Measurements from ENCODE around the gene EIF4A3. TPM values are rescaled to one million over a fixed set of nuclear protein-coding genes. Genes with fewer than 3 reads are reported as not detected.
A peak's percentile ranks its signal among the peaks of the same experiment; 100 is the strongest.

The EIF4A3 gene
- total and polyA plus RNA-seq, 9 of the 15 experiments (the other 6 are each of a cell fraction or from before 2014, with no cell fraction given) = 62.7 to 171 (median 127) TPM

DNA sequence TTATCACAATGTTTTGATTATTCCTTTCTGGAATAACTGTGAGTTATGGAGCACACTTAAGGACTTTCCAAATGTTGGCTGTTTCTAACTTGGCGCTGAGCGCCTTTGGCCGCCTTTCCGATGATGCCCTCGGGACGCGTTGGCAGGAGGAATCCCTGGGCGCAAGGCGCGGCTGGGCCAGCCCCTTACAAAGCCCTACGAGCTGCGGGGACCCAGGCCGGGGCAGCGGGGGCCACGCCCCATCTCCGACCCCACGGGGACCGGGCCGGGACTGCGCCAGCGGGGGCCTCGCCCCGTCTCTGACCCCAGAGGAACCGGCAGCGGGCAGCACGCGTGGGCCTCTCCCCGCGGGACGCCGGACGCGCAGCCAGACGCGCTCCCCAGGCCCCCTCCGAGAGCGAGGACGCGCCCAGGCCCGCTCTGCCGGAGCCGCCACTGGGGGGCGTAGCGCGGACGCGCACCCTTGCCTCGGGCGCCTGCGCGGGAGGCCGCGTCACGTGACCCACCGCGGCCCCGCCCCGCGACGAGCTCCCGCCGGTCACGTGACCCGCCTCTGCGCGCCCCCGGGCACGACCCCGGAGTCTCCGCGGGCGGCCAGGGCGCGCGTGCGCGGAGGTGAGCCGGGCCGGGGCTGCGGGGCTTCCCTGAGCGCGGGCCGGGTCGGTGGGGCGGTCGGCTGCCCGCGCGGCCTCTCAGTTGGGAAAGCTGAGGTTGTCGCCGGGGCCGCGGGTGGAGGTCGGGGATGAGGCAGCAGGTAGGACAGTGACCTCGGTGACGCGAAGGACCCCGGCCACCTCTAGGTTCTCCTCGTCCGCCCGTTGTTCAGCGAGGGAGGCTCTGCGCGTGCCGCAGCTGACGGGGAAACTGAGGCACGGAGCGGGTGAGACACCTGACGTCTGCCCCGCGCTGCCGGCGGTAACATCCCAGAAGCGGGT is 45.6 kb downstream of the EIF4A3 start, which contains the start of gene GAA (continued):
- TF ChIP-seq, protein P1, sequence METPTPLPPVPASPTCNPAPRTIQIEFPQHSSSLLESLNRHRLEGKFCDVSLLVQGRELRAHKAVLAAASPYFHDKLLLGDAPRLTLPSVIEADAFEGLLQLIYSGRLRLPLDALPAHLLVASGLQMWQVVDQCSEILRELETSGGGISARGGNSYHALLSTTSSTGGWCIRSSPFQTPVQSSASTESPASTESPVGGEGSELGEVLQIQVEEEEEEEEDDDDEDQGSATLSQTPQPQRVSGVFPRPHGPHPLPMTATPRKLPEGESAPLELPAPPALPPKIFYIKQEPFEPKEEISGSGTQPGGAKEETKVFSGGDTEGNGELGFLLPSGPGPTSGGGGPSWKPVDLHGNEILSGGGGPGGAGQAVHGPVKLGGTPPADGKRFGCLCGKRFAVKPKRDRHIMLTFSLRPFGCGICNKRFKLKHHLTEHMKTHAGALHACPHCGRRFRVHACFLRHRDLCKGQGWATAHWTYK (CRISPR knock-in tag; IDR thresholded peaks at IDR 0.05) = peak; percentile 82; the same call in 1 of the 2 replicates
- TF ChIP-seq, protein P2, sequence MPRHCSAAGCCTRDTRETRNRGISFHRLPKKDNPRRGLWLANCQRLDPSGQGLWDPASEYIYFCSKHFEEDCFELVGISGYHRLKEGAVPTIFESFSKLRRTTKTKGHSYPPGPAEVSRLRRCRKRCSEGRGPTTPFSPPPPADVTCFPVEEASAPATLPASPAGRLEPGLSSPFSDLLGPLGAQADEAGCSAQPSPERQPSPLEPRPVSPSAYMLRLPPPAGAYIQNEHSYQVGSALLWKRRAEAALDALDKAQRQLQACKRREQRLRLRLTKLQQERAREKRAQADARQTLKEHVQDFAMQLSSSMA (CRISPR knock-in tag; IDR thresholded peaks at IDR 0.05) = no peak
- TF ChIP-seq SAFB2 (IDR thresholded peaks at IDR 0.05; ENCODE audit: borderline replicate concordance, low read depth, low read length, severe bottlenecking) (no peak), POLR2G (IDR thresholded peaks at IDR 0.05; ENCODE audit: low read depth, low read length) (peak; percentile 88), FOXK1 (CRISPR knock-in tag; IDR thresholded peaks at IDR 0.05; ENCODE audit: borderline replicate concordance) (no peak), ZNF311 (CRISPR knock-in tag; IDR thresholded peaks at IDR 0.05) (no peak), LARP7 (IDR thresholded peaks at IDR 0.05) (no peak), HNRNPH1 (optimal IDR thresholded peaks at IDR 0.05; ENCODE audit: low read depth, low read length) (no peak), HCFC1 (IDR thresholded peaks at IDR 0.05; ENCODE audit: low read depth, low read length) (peak; percentile 43; the same call in 1 of the 2 replicates), ZKSCAN1 (IDR thresholded peaks at IDR 0.05; ENCODE audit: low read depth, low read length) (no peak), HDAC2 (IDR thresholded peaks at IDR 0.05) (no peak), CHD2 (IDR thresholded peaks at IDR 0.05; ENCODE audit: low read depth, low read length) (no peak), NCOA4 (IDR thresholded peaks at IDR 0.05; ENCODE audit: partially characterized antibody) (no peak), CSDE1 (IDR thresholded peaks at IDR 0.05) (no peak), NCOA1 (IDR thresholded peaks at IDR 0.05; ENCODE audit: low read depth) (no peak)
- TF ChIP-seq, protein P3, sequence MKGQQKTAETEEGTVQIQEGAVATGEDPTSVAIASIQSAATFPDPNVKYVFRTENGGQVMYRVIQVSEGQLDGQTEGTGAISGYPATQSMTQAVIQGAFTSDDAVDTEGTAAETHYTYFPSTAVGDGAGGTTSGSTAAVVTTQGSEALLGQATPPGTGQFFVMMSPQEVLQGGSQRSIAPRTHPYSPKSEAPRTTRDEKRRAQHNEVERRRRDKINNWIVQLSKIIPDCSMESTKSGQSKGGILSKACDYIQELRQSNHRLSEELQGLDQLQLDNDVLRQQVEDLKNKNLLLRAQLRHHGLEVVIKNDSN (CRISPR knock-in tag; IDR thresholded peaks at IDR 0.05) = peak; percentile 85
- TF ChIP-seq, protein P4, sequence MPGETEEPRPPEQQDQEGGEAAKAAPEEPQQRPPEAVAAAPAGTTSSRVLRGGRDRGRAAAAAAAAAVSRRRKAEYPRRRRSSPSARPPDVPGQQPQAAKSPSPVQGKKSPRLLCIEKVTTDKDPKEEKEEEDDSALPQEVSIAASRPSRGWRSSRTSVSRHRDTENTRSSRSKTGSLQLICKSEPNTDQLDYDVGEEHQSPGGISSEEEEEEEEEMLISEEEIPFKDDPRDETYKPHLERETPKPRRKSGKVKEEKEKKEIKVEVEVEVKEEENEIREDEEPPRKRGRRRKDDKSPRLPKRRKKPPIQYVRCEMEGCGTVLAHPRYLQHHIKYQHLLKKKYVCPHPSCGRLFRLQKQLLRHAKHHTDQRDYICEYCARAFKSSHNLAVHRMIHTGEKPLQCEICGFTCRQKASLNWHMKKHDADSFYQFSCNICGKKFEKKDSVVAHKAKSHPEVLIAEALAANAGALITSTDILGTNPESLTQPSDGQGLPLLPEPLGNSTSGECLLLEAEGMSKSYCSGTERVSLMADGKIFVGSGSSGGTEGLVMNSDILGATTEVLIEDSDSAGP (CRISPR knock-in tag; IDR thresholded peaks at IDR 0.05) = no peak
- TF ChIP-seq, protein P5, sequence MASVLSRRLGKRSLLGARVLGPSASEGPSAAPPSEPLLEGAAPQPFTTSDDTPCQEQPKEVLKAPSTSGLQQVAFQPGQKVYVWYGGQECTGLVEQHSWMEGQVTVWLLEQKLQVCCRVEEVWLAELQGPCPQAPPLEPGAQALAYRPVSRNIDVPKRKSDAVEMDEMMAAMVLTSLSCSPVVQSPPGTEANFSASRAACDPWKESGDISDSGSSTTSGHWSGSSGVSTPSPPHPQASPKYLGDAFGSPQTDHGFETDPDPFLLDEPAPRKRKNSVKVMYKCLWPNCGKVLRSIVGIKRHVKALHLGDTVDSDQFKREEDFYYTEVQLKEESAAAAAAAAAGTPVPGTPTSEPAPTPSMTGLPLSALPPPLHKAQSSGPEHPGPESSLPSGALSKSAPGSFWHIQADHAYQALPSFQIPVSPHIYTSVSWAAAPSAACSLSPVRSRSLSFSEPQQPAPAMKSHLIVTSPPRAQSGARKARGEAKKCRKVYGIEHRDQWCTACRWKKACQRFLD (CRISPR knock-in tag; IDR thresholded peaks at IDR 0.05) = no peak
- TF ChIP-seq, protein P6, sequence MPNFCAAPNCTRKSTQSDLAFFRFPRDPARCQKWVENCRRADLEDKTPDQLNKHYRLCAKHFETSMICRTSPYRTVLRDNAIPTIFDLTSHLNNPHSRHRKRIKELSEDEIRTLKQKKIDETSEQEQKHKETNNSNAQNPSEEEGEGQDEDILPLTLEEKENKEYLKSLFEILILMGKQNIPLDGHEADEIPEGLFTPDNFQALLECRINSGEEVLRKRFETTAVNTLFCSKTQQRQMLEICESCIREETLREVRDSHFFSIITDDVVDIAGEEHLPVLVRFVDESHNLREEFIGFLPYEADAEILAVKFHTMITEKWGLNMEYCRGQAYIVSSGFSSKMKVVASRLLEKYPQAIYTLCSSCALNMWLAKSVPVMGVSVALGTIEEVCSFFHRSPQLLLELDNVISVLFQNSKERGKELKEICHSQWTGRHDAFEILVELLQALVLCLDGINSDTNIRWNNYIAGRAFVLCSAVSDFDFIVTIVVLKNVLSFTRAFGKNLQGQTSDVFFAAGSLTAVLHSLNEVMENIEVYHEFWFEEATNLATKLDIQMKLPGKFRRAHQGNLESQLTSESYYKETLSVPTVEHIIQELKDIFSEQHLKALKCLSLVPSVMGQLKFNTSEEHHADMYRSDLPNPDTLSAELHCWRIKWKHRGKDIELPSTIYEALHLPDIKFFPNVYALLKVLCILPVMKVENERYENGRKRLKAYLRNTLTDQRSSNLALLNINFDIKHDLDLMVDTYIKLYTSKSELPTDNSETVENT (CRISPR knock-in tag; IDR thresholded peaks at IDR 0.05) = peak; percentile 84
